Measurements from ENCODE around the gene GLCCI1.

GRCh38 chr7:7972128-7972527 is 3.5 kb downstream of the GLCCI1 start:
- TF ChIP-seq EZH2 (IDR thresholded peaks at IDR 0.05), result no peak
- no peak for TF ChIP-seq FOXP2 (optimal IDR thresholded peaks at IDR 0.05; ENCODE audit: control extremely low read depth, extremely low read length, insufficient read depth)

Measured in SK-N-MC (cell line).